CD4-positive, alpha-beta T cell treated with Interleukin-4 for 4 hours (primary cell): ENCODE measurements around the gene ECT2L.

Experiments used
- DNase-seq: peaks from one replicate; pipeline ENCODE4 v3.0.0-alpha.2; 2020

The ECT2L gene

GRCh38 chr6:138795809-138796603 is at the start of gene ECT2L:
Gene ECT2L (plus strand): TSS chr6:138796087. CDS start chr6:138813275, 17,188 bp downstream.
- DNase-seq, result no peak

- DNase-seq, result no peak
These were observed 43.9 kb upstream of the ECT2L start for GRCh38 chr6:138752017-138752416.

GRCh38 chr6:138757136-138757535 is 38.8 kb upstream of the ECT2L start:
- no peak for DNase-seq

GRCh38 chr6:138765896-138766655 is 29.8 kb upstream of the ECT2L start:
- DNase-seq, result peak; percentile 54

GRCh38 chr6:138769102-138769676 is 26.7 kb upstream of the ECT2L start:
- no peak for DNase-seq

- no peak for DNase-seq
These were observed 23.2 kb upstream of the ECT2L start for GRCh38 chr6:138772596-138773176.

GRCh38 chr6:138773177-138774091 is 22.5 kb upstream of the ECT2L start, which contains the start of gene CCDC28A:
Gene CCDC28A (plus strand): TSS chr6:138773769. CDS start chr6:138776121, 2,352 bp downstream.
- peak; percentile 92 for DNase-seq

- no peak for DNase-seq
These were observed 21.5 kb upstream of the ECT2L start for GRCh38 chr6:138774370-138774769.

- no peak for DNase-seq
These were observed 19.2 kb upstream of the ECT2L start for GRCh38 chr6:138776659-138777058.

GRCh38 chr6:138778331-138778730 is 17.6 kb upstream of the ECT2L start:
- DNase-seq, result no peak

GRCh38 chr6:138782243-138782642 is 13.6 kb upstream of the ECT2L start:
- DNase-seq, result no peak

GRCh38 chr6:138785079-138785478 is 10.8 kb upstream of the ECT2L start:
- no peak for DNase-seq

- no peak for DNase-seq
These were observed 9.9 kb upstream of the ECT2L start for GRCh38 chr6:138785980-138786379.

GRCh38 chr6:138787138-138787537 is 8.7 kb upstream of the ECT2L start:
- DNase-seq, result no peak

GRCh38 chr6:138796771-138797170 is 884 bp downstream of the ECT2L start:
- DNase-seq, result no peak

- DNase-seq, result no peak
These were observed 2.0 kb downstream of the ECT2L start for GRCh38 chr6:138797806-138798446.

- no peak for DNase-seq
These were observed 4.7 kb downstream of the ECT2L start for GRCh38 chr6:138800377-138801150.

- no peak for DNase-seq
These were observed 7.4 kb downstream of the ECT2L start for GRCh38 chr6:138803331-138803730.

- DNase-seq, result no peak
These were observed 8.0 kb downstream of the ECT2L start for GRCh38 chr6:138803861-138804260.

GRCh38 chr6:138805016-138805765 is 9.3 kb downstream of the ECT2L start:
- no peak for DNase-seq
